SKM-1 (cell line): ENCODE data around the gene DCT.

ENCODE experiments used
- DNase-seq: peaks from one replicate; lab custom pipeline; 2025; ENCODE audit not compliant: unreplicated experiment; lab: John Stamatoyannopoulos, UW

The DCT gene

GRCh38 chr13:94400874-94401273, 78.6 kb downstream of the DCT start:
- DNase-seq, result no peak

GRCh38 chr13:94399812-94400211, 79.7 kb downstream of the DCT start:
- no peak for DNase-seq

GRCh38 chr13:94395860-94396259, 83.6 kb downstream of the DCT start:
- DNase-seq, result no peak

GRCh38 chr13:94394723-94395122, 84.8 kb downstream of the DCT start:
- DNase-seq, result no peak

- DNase-seq, result no peak
These were observed 88.6 kb downstream of the DCT start for GRCh38 chr13:94390881-94391280.

GRCh38 chr13:94389604-94390351, 89.7 kb downstream of the DCT start:
- DNase-seq, result no peak

GRCh38 chr13:94387047-94387446, 92.4 kb downstream of the DCT start:
- no peak for DNase-seq
